ENCODE measurements around the gene KDM4C.
"Not testable (repeated sequence)": the region's sequence is repeated elsewhere in the genome, so short reads cannot be mapped to it uniquely, and the experiment has no call there.

The KDM4C gene

GRCh38 chr9:7030943-7031342 is 273.2 kb downstream of the KDM4C start:
- H3K4me1 ChIP-seq (ENCODE audit: control insufficient read depth, insufficient read depth, low read length, unreplicated experiment); H3K4me3 ChIP-seq (ENCODE audit: low read depth, low read length); H3K27me3 ChIP-seq (ENCODE audit: insufficient read depth, low read length); H3K79me2 ChIP-seq (ENCODE audit: control insufficient read depth, insufficient read depth, low read length, unreplicated experiment); H2AFZ ChIP-seq (ENCODE audit: low read length, unreplicated experiment); H3K36me3 ChIP-seq (ENCODE audit: insufficient read depth, low read length); H3K27ac ChIP-seq (ENCODE audit: low read depth, low read length): not testable (repeated sequence)

GRCh38 chr9:7033076-7034045 is 275.6 kb downstream of the KDM4C start:
- Histone ChIP-seq H3K4me1 (ENCODE audit: control insufficient read depth, insufficient read depth, low read length, unreplicated experiment) (no peaks in the 10 kb centered on the region), H3K36me3 (ENCODE audit: insufficient read depth, low read length) (no peaks in the 10 kb centered on the region), H2AFZ (ENCODE audit: low read length, unreplicated experiment) (no peak overlapping the region), H3K27ac (ENCODE audit: low read depth, low read length) (no peak overlapping the region), H3K4me3 (ENCODE audit: low read depth, low read length) (no peak overlapping the region), H3K79me2 (ENCODE audit: control insufficient read depth, insufficient read depth, low read length, unreplicated experiment) (no peaks in the 10 kb centered on the region), H3K27me3 (ENCODE audit: insufficient read depth, low read length) (no peaks in the 10 kb centered on the region)

- Histone ChIP-seq H3K27me3 (ENCODE audit: insufficient read depth, low read length) (no peaks in the 10 kb centered on the region), H3K36me3 (ENCODE audit: insufficient read depth, low read length) (no peaks in the 10 kb centered on the region), H2AFZ (ENCODE audit: low read length, unreplicated experiment) (no peak overlapping the region), H3K79me2 (ENCODE audit: control insufficient read depth, insufficient read depth, low read length, unreplicated experiment) (no peaks in the 10 kb centered on the region), H3K4me1 (ENCODE audit: control insufficient read depth, insufficient read depth, low read length, unreplicated experiment) (no peaks in the 10 kb centered on the region), H3K27ac (ENCODE audit: low read depth, low read length) (no peak overlapping the region), H3K4me3 (ENCODE audit: low read depth, low read length) (no peak overlapping the region)
These were observed 279.4 kb downstream of the KDM4C start for GRCh38 chr9:7037176-7037575.

GRCh38 chr9:7042124-7042523 is 284.4 kb downstream of the KDM4C start:
- Histone ChIP-seq H2AFZ (ENCODE audit: low read length, unreplicated experiment) (no peak overlapping the region), H3K36me3 (ENCODE audit: insufficient read depth, low read length) (no peaks in the 10 kb centered on the region), H3K4me1 (ENCODE audit: control insufficient read depth, insufficient read depth, low read length, unreplicated experiment) (no peaks in the 10 kb centered on the region), H3K4me3 (ENCODE audit: low read depth, low read length) (no peak overlapping the region), H3K79me2 (ENCODE audit: control insufficient read depth, insufficient read depth, low read length, unreplicated experiment) (no peaks in the 10 kb centered on the region), H3K27me3 (ENCODE audit: insufficient read depth, low read length) (no peaks in the 10 kb centered on the region), H3K27ac (ENCODE audit: low read depth, low read length) (no peak overlapping the region)

DNA sequence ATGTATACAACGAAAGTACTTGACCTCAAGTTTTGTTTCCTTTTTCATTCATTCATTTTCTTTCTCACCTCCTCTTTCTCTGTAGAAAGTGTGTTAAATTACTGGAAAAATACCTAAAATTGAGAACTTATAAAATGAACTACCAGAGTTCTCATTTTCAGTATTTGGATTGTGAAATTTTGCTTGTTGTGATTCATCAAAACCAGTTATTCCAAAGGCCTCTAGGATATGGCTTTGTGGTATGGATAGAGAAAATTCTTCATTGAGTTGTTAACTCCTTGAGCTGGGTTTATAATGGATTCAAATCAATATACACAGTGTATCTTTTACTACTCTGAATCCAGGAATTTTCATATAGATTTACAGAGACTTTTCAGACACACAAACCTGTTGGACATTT is 287.6 kb downstream of the KDM4C start:
- Histone ChIP-seq H3K4me3 (ENCODE audit: low read depth, low read length) (no peak overlapping the region), H2AFZ (ENCODE audit: low read length, unreplicated experiment) (no peak overlapping the region), H3K27ac (ENCODE audit: low read depth, low read length) (no peak overlapping the region), H3K79me2 (ENCODE audit: control insufficient read depth, insufficient read depth, low read length, unreplicated experiment) (no peaks in the 10 kb centered on the region), H3K4me1 (ENCODE audit: control insufficient read depth, insufficient read depth, low read length, unreplicated experiment) (no peaks in the 10 kb centered on the region), H3K36me3 (ENCODE audit: insufficient read depth, low read length) (no peaks in the 10 kb centered on the region), H3K27me3 (ENCODE audit: insufficient read depth, low read length) (no peaks in the 10 kb centered on the region)

- no peak overlapping the region for H3K4me3 ChIP-seq (ENCODE audit: low read depth, low read length)
- no peaks in the 10 kb centered on the region for H3K36me3 ChIP-seq (ENCODE audit: insufficient read depth, low read length)
- no peaks in the 10 kb centered on the region for H3K4me1 ChIP-seq (ENCODE audit: control insufficient read depth, insufficient read depth, low read length, unreplicated experiment)
- H3K27ac ChIP-seq (ENCODE audit: low read depth, low read length) = no peak overlapping the region
- H2AFZ ChIP-seq (ENCODE audit: low read length, unreplicated experiment) = no peak overlapping the region
- no peaks in the 10 kb centered on the region for H3K79me2 ChIP-seq (ENCODE audit: control insufficient read depth, insufficient read depth, low read length, unreplicated experiment)
- no peaks in the 10 kb centered on the region for H3K27me3 ChIP-seq (ENCODE audit: insufficient read depth, low read length)
These were observed 293.9 kb downstream of the KDM4C start for GRCh38 chr9:7051711-7052110.

DNA sequence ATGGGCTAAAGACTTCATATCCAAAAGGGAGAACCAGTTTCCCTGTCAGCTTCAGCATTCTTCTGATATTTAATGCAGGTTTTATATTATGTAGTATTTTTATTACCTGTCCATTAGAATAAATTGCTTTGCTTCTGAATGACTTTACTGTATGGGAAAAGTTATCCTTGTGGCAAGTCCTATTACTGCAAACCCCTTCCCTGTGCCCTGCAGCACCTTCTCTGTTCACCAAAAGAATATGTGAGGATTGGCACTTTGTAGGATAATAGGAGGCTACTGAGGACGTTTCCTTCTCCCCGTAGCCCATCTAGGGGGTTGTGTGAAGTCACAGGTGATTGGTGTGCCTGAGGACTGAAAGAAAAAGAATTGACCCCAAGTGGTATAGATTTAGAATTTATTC is 296.1 kb downstream of the KDM4C start:
- no peaks in the 10 kb centered on the region for H3K4me1 ChIP-seq (ENCODE audit: control insufficient read depth, insufficient read depth, low read length, unreplicated experiment)
- H3K36me3 ChIP-seq (ENCODE audit: insufficient read depth, low read length) = no peaks in the 10 kb centered on the region
- H3K79me2 ChIP-seq (ENCODE audit: control insufficient read depth, insufficient read depth, low read length, unreplicated experiment) = no peaks in the 10 kb centered on the region
- no peak overlapping the region for H3K4me3 ChIP-seq (ENCODE audit: low read depth, low read length)
- no peaks in the 10 kb centered on the region for H3K27me3 ChIP-seq (ENCODE audit: insufficient read depth, low read length)
- H2AFZ ChIP-seq (ENCODE audit: low read length, unreplicated experiment) = no peak overlapping the region
- H3K27ac ChIP-seq (ENCODE audit: low read depth, low read length) = no peak overlapping the region

DNA sequence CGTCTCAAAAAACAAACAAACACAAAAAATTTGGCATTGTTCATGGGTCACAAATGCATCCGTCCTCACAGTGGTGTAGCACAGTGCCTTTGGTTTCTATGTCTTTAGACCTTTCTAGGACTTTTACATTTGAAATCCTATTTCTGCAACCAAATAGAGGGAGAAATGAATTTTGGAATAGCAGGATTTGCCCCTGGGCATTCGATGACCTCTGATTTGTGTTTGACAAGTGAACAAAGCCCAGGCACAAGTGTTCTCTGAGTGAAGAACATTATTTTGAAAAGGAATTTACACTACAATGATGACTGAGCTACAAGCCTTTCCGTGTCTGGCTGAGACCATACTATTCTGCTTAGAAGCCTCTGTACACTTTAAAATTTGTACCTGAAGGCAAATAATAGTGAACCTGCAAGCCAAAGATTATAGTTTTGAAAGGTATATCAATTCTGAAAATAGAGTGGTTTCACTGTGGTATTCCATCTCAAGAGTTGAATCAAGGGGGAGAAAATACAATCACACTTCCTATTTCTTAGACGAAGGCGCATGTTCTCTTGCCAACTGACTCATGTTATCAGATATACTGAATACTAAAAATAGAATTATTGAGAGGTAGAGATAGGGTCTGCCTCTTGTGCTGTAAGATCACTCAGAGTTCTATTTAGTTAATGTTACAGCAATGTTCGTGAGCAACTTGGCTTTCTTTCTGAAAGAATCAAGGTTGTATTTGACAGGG is 297.6 kb downstream of the KDM4C start:
- Histone ChIP-seq H3K79me2 (ENCODE audit: control insufficient read depth, insufficient read depth, low read length, unreplicated experiment) (no peaks in the 10 kb centered on the region), H3K27ac (ENCODE audit: low read depth, low read length) (no peak overlapping the region), H2AFZ (ENCODE audit: low read length, unreplicated experiment) (no peak overlapping the region), H3K4me1 (ENCODE audit: control insufficient read depth, insufficient read depth, low read length, unreplicated experiment) (no peaks in the 10 kb centered on the region), H3K4me3 (ENCODE audit: low read depth, low read length) (no peak overlapping the region), H3K27me3 (ENCODE audit: insufficient read depth, low read length) (no peaks in the 10 kb centered on the region), H3K36me3 (ENCODE audit: insufficient read depth, low read length) (no peaks in the 10 kb centered on the region)

GRCh38 chr9:7056254-7056653 is 298.5 kb downstream of the KDM4C start:
- Histone ChIP-seq H3K79me2 (ENCODE audit: control insufficient read depth, insufficient read depth, low read length, unreplicated experiment) (no peaks in the 10 kb centered on the region), H3K27ac (ENCODE audit: low read depth, low read length) (no peak overlapping the region), H3K4me1 (ENCODE audit: control insufficient read depth, insufficient read depth, low read length, unreplicated experiment) (no peaks in the 10 kb centered on the region), H3K27me3 (ENCODE audit: insufficient read depth, low read length) (no peaks in the 10 kb centered on the region), H3K4me3 (ENCODE audit: low read depth, low read length) (no peak overlapping the region), H2AFZ (ENCODE audit: low read length, unreplicated experiment) (no peak overlapping the region), H3K36me3 (ENCODE audit: insufficient read depth, low read length) (no peaks in the 10 kb centered on the region)

- Histone ChIP-seq H2AFZ (ENCODE audit: low read length, unreplicated experiment) (no peak overlapping the region), H3K4me3 (ENCODE audit: low read depth, low read length) (no peak overlapping the region), H3K27ac (ENCODE audit: low read depth, low read length) (no peak overlapping the region), H3K79me2 (ENCODE audit: control insufficient read depth, insufficient read depth, low read length, unreplicated experiment) (no peaks in the 10 kb centered on the region), H3K27me3 (ENCODE audit: insufficient read depth, low read length) (no peaks in the 10 kb centered on the region), H3K4me1 (ENCODE audit: control insufficient read depth, insufficient read depth, low read length, unreplicated experiment) (no peaks in the 10 kb centered on the region), H3K36me3 (ENCODE audit: insufficient read depth, low read length) (no peaks in the 10 kb centered on the region)
These were observed 300.7 kb downstream of the KDM4C start for GRCh38 chr9:7058473-7058872.

GRCh38 chr9:7067169-7067568 is 309.4 kb downstream of the KDM4C start:
- H3K36me3 ChIP-seq (ENCODE audit: insufficient read depth, low read length) = no peaks in the 10 kb centered on the region
- no peak overlapping the region for H3K27ac ChIP-seq (ENCODE audit: low read depth, low read length)
- H2AFZ ChIP-seq (ENCODE audit: low read length, unreplicated experiment) = no peak overlapping the region
- no peaks in the 10 kb centered on the region for H3K27me3 ChIP-seq (ENCODE audit: insufficient read depth, low read length)
- H3K79me2 ChIP-seq (ENCODE audit: control insufficient read depth, insufficient read depth, low read length, unreplicated experiment) = no peaks in the 10 kb centered on the region
- no peak overlapping the region for H3K4me3 ChIP-seq (ENCODE audit: low read depth, low read length)
- H3K4me1 ChIP-seq (ENCODE audit: control insufficient read depth, insufficient read depth, low read length, unreplicated experiment) = no peaks in the 10 kb centered on the region
